Smooth muscle cell (in vitro differentiated cells): ENCODE data around the gene MOB2. TPM values are rescaled to one million over a fixed set of nuclear protein-coding genes. Genes with fewer than 3 reads are reported as not detected.

ENCODE experiments used
- DNase-seq: peaks from one replicate; lab custom pipeline; 2025; ENCODE audit not compliant: unreplicated experiment; lab: John Stamatoyannopoulos, UW
- H2AFZ ChIP-seq: fragments of 200-600 bp; sonication (generic); 2 replicates; pipeline ENCODE4 v1.6.0; 2016; ENCODE audit warnings: antibody characterized with exemption, low read depth, mild to moderate bottlenecking
- H3F3A ChIP-seq: fragments of 200-600 bp; sonication (generic); 2 replicates; pipeline ENCODE4 v1.6.0; 2017; ENCODE audit warnings: antibody characterized with exemption, low read depth
- H3K27ac ChIP-seq: fragments of 200-600 bp; sonication (generic); 2 replicates; pipeline ENCODE4 v1.5.1; 2016; ENCODE audit warnings: low read depth, mild to moderate bottlenecking
- H3K27me3 ChIP-seq: fragments of 200-600 bp; sonication (generic); 2 replicates; pipeline ENCODE4 v1.6.1; 2016; ENCODE audit warnings: low read depth, mild to moderate bottlenecking
- H3K36me3 ChIP-seq: fragments of 200-600 bp; sonication (generic); 2 replicates; pipeline ENCODE4 v1.5.1; 2016; ENCODE audit warnings: low read depth
- H3K4me1 ChIP-seq: fragments of 200-600 bp; sonication (generic); 2 replicates; pipeline ENCODE4 v1.5.1; 2016; ENCODE audit warnings: low read depth
- H3K4me2 ChIP-seq: fragments of 200-600 bp; sonication (generic); 2 replicates; pipeline ENCODE4 v1.6.0; 2016; ENCODE audit warnings: mild to moderate bottlenecking
- H3K4me3 ChIP-seq: fragments of 200-600 bp; sonication (generic); 2 replicates; pipeline ENCODE4 v1.5.1; 2016; ENCODE audit warnings: mild to moderate bottlenecking
- H3K79me2 ChIP-seq: fragments of 200-600 bp; sonication (generic); 2 replicates; pipeline ENCODE4 v1.6.0; 2016; ENCODE audit warnings: low read depth, mild to moderate bottlenecking
- H3K9ac ChIP-seq: fragments of 200-600 bp; sonication (generic); 2 replicates; pipeline ENCODE4 v1.6.0; 2016; ENCODE audit warnings: low read depth
- H3K9me3 ChIP-seq: fragments of 200-600 bp; sonication (generic); replicated peaks from 2 replicates; pipeline ENCODE4 v1.5.1; 2016; ENCODE audit warnings: low read depth
- H4K20me1 ChIP-seq: fragments of 200-600 bp; sonication (generic); 2 replicates; pipeline ENCODE4 v1.6.0; 2016; ENCODE audit warnings: low read depth
- WGBS: methylation state at CpG from one replicate; pipeline ENCODE4 v1.1.7; 2016; ENCODE audit warnings: low lambda C conversion rate; 5-methylcytosine and 5-hydroxymethylcytosine counted together
- polyA plus RNA-seq: library from polyadenylated mRNA; unstranded; fragments of >200 nt; fragmentation: Nextera tagmentation; extraction: Ambion mirVana; gene quantifications from 2 replicates; pipeline ENCODE4 v1.2.1, GENCODE V29; 2016
- total RNA-seq: library from RNA; depleted of rRNA; stranded (reverse); fragments of >200 nt; gene quantifications from 2 replicates; pipeline ENCODE4 v1.2.3, GENCODE V29; 2014
- TF ChIP-seq, protein P1 (sequence below): fragments of 200-600 bp; sonication (generic); IDR thresholded peaks from 2 replicates; pipeline ENCODE4 v1.5.1; 2017; ENCODE audit warnings: borderline replicate concordance, mild to moderate bottlenecking, antibody characterized with exemption; ENCODE audit not compliant: insufficient read depth, poor library complexity, severe bottlenecking

MOB2 gene
- total and polyA plus RNA-seq, 2 experiments from 2014 or later, result 2.5 to 24.0 TPM

- Histone ChIP-seq H3K9me3 (no peaks in the 10 kb centered on the region), H3K79me2 (peaks cover 16% of the 10 kb centered on the region), H3K27me3 (no peaks in the 10 kb centered on the region), H3K4me1 (no peaks in the 10 kb centered on the region), H3K36me3 (no peaks in the 10 kb centered on the region), H2AFZ (no peak overlapping the region), H3K27ac (no peak overlapping the region), H3K9ac (no peak overlapping the region), H3K4me2 (no peak overlapping the region), H3F3A (no peaks in the 10 kb centered on the region), H4K20me1 (peaks cover 99% of the 10 kb centered on the region), H3K4me3 (no peak overlapping the region)
- TF ChIP-seq, protein P1, sequence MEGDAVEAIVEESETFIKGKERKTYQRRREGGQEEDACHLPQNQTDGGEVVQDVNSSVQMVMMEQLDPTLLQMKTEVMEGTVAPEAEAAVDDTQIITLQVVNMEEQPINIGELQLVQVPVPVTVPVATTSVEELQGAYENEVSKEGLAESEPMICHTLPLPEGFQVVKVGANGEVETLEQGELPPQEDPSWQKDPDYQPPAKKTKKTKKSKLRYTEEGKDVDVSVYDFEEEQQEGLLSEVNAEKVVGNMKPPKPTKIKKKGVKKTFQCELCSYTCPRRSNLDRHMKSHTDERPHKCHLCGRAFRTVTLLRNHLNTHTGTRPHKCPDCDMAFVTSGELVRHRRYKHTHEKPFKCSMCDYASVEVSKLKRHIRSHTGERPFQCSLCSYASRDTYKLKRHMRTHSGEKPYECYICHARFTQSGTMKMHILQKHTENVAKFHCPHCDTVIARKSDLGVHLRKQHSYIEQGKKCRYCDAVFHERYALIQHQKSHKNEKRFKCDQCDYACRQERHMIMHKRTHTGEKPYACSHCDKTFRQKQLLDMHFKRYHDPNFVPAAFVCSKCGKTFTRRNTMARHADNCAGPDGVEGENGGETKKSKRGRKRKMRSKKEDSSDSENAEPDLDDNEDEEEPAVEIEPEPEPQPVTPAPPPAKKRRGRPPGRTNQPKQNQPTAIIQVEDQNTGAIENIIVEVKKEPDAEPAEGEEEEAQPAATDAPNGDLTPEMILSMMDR, result no peak
- no peak for DNase-seq
- 94% methylated on average over 20 of the region's 23 CpGs for WGBS
Measured at GRCh38 chr11:1487851-1488574, 1.4 kb upstream of the MOB2 start.

GRCh38 chr11:1487091-1487850 lies 692 bp upstream of the MOB2 start:
- H3K4me2 ChIP-seq, result no peak overlapping the region
- H3K4me3 ChIP-seq, result no peak overlapping the region
- WGBS, result 95% methylated on average over 20 of the region's 21 CpGs
- no peaks in the 10 kb centered on the region for H3K27me3 ChIP-seq
- no peaks in the 10 kb centered on the region for H3K9me3 ChIP-seq
- no peak overlapping the region for H3K9ac ChIP-seq
- no peak overlapping the region for H2AFZ ChIP-seq
- TF ChIP-seq, protein P1, result no peak
- H3F3A ChIP-seq, result no peaks in the 10 kb centered on the region
- H3K36me3 ChIP-seq, result no peaks in the 10 kb centered on the region
- DNase-seq, result no peak
- H3K4me1 ChIP-seq, result no peaks in the 10 kb centered on the region
- H3K79me2 ChIP-seq, result peaks cover 9% of the 10 kb centered on the region
- H3K27ac ChIP-seq, result no peak overlapping the region
- peaks cover 99% of the 10 kb centered on the region for H4K20me1 ChIP-seq

DNA sequence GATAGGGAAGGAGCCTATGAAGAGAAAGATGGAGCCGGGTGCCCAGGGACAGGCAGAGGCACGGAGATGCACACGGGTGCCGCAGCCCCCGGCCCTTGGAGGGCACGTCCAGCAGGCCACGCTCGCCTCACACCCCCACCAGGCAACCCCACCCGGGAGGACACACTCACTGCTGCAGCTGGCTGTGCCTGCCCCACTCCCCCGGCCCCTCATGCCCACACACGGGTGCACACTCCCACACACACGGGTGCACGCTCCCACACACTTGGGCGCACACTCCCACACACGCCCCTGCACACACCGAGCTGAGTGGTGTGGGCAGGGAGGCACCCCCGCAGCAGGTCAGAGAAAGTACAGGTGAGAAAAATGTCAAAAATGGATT lies 1.1 kb downstream of the MOB2 start:
- H4K20me1 ChIP-seq, result peaks cover 96% of the 10 kb centered on the region
- H3K4me1 ChIP-seq, result no peaks in the 10 kb centered on the region
- no peaks in the 10 kb centered on the region for H3K9me3 ChIP-seq
- no peak overlapping the region for H3K4me3 ChIP-seq
- H3K27me3 ChIP-seq, result no peaks in the 10 kb centered on the region
- no peaks in the 10 kb centered on the region for H3K79me2 ChIP-seq
- no peaks in the 10 kb centered on the region for H3K36me3 ChIP-seq
- no peak for DNase-seq
- no peak overlapping the region for H3K27ac ChIP-seq
- H3K4me2 ChIP-seq, result no peak overlapping the region
- no peaks in the 10 kb centered on the region for H3F3A ChIP-seq
- WGBS, result 93% methylated on average over 13 of the region's 17 CpGs
- TF ChIP-seq, protein P1, result no peak
- no peak overlapping the region for H3K9ac ChIP-seq
- no peak overlapping the region for H2AFZ ChIP-seq
